Purkinje cell (primary cell): ENCODE results near the gene AQP6. TPM values are rescaled to one million over a fixed set of nuclear protein-coding genes. Genes with fewer than 3 reads are reported as not detected.

ENCODE experiments used
- polyA plus RNA-seq: library from polyadenylated mRNA; unstranded; fragments of >200 nt; fragmentation: Nextera tagmentation; gene quantifications from 2 replicates; pipeline ENCODE4 v1.2.1, GENCODE V29; 2014

The AQP6 gene
- polyA plus RNA-seq: 0.12 TPM in 1 of 2 replicates, not detected in the other

GRCh38 chr12:49972641-49973360 lies at the start of gene AQP6:
TSS of gene AQP6 (plus strand) at chr12:49972947. CDS start at chr12:49973174, 227 bp downstream.

DNA sequence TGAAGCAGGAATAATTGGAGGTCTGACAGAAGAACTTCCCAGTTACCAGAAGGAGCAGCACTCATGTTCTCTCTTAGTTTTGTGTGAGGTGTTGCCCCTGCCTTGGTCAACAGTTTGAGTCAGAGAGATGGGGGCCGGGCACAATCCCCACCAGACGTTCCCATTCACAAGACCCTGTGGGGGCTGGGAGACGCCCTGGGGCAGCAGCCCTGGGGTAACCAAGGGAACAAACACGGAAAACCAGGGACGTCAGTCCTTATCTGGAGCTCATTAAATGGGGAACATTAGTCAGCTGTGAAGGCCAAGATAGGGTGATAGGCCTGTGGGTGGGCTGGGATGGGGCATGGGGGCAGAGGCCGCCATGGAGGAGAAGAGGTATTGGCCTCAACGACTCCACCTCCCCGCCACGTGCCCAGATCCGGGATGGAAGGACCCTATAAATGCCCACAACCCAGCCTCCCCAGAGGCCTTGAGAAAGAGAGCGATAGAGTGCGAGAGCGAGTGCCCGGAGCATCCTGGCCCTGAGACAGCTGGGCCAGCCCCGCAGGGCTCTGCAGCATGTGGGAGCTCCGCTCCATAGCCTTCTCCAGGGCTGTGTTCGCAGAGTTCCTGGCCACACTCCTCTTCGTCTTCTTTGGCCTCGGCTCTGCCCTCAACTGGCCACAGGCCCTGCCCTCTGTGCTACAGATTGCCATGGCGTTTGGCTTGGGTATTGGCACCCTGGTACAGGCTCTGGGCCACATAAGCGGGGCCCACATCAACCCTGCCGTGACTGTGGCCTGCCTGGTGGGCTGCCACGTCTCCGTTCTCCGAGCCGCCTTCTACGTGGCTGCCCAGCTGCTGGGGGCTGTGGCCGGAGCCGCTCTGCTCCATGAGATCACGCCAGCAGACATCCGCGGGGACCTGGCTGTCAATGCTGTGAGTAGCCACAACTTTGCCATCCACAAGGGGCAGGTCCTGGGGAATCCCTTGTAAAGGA lies 22.2 kb upstream of the AQP6 start, which contains the start of gene AQP2:
AQP2 (plus strand) TSS at position 465 of the 979 bp plus-strand sequence; CDS start at position 559, 94 bp downstream.

GRCh38 chr12:49961111-49961922 lies 11.4 kb upstream of the AQP6 start, which contains the start of gene AQP5:
TSS of gene AQP5 (plus strand) at chr12:49961872. CDS start at chr12:49962018, 146 bp downstream.

GRCh38 chr12:50025187-50026059 lies 52.7 kb downstream of the AQP6 start, which contains the start of gene RACGAP1:
TSS of gene RACGAP1 (minus strand) at chr12:50025494. CDS start at chr12:50016715, 8,779 bp downstream.

Other genes starting within 250 kb of the AQP6 start
- 465 and 709 TPM in 2 replicates for gene TMBIM6, start 231.4 kb upstream of the AQP6 start, polyA plus RNA-seq
- 0.22 and 0.59 TPM in 2 replicates for gene NCKAP5L, start 144.5 kb upstream of the AQP6 start, polyA plus RNA-seq
- gene BCDIN3D, start 129.8 kb upstream of the AQP6 start, polyA plus RNA-seq: 0.66 and 2.3 TPM in 2 replicates
- gene FAIM2, start 69.0 kb upstream of the AQP6 start, polyA plus RNA-seq: 846 and 1,023 TPM in 2 replicates
- not detected in 2 replicates for gene AQP2, start 22.2 kb upstream of the AQP6 start, polyA plus RNA-seq
- not detected in 2 replicates for gene AQP5, start 11.1 kb upstream of the AQP6 start, polyA plus RNA-seq
- 5.0 and 5.4 TPM in 2 replicates for gene RACGAP1, start 52.5 kb downstream of the AQP6 start, polyA plus RNA-seq
- 14.0 and 20.6 TPM in 2 replicates for gene ASIC1, start 84.6 kb downstream of the AQP6 start, polyA plus RNA-seq
- gene SMARCD1, start 112.4 kb downstream of the AQP6 start, polyA plus RNA-seq: 4.7 and 6.0 TPM in 2 replicates
- 0.25 and 3.1 TPM in 2 replicates for gene GPD1, start 131.1 kb downstream of the AQP6 start, polyA plus RNA-seq
- gene COX14, start 139.3 kb downstream of the AQP6 start, polyA plus RNA-seq: 492 and 586 TPM in 2 replicates
- gene CERS5, start 194.4 kb downstream of the AQP6 start, polyA plus RNA-seq: 11.2 and 12.0 TPM in 2 replicates